Hepatocyte (in vitro differentiated cells): Measurements from ENCODE around the gene EXOC1.

Experiments used
- CTCF ChIP-seq: fragments of 200-600 bp; sonication (generic); IDR thresholded peaks from 2 replicates; pipeline ENCODE4 v1.5.1; 2016; ENCODE audit warnings: antibody characterized with exemption, mild to moderate bottlenecking; ENCODE audit not compliant: poor library complexity
- EZH2 ChIP-seq: fragments of 200-600 bp; sonication (generic); IDR thresholded peaks from 2 replicates; pipeline ENCODE4 v1.6.1; 2016; ENCODE audit warnings: antibody characterized with exemption, mild to moderate bottlenecking, borderline replicate concordance
- EZH2phosphoT487 ChIP-seq: fragments of 200-600 bp; sonication (generic); IDR thresholded peaks from one replicate; pipeline ENCODE4 v1.6.1; 2018; ENCODE audit warnings: antibody characterized with exemption, mild to moderate bottlenecking, low read depth, moderate library complexity; ENCODE audit not compliant: unreplicated experiment, severe bottlenecking

- TF ChIP-seq CTCF = no peak
- TF ChIP-seq EZH2 = no peak
- no peak for TF ChIP-seq EZH2phosphoT487
Observed at GRCh38 chr4:55931833-55932232, 78.4 kb downstream of the EXOC1 start.
